Loucy (cell line): ENCODE results near the gene ARHGEF16.

Experiments
- CTCF ChIP-seq: fragments of 200-600 bp; sonication (generic); conservative IDR thresholded peaks from 2 replicates; pipeline ENCODE4 v1.5.1; 2014; ENCODE audit warnings: mild to moderate bottlenecking, antibody characterized with exemption, low read length
- EZH2phosphoT487 ChIP-seq: fragments of 200-600 bp; IDR thresholded peaks from 2 replicates; pipeline ENCODE4 v1.6.1; 2018; ENCODE audit warnings: antibody characterized with exemption, mild to moderate bottlenecking, moderate library complexity, borderline replicate concordance

DNA sequence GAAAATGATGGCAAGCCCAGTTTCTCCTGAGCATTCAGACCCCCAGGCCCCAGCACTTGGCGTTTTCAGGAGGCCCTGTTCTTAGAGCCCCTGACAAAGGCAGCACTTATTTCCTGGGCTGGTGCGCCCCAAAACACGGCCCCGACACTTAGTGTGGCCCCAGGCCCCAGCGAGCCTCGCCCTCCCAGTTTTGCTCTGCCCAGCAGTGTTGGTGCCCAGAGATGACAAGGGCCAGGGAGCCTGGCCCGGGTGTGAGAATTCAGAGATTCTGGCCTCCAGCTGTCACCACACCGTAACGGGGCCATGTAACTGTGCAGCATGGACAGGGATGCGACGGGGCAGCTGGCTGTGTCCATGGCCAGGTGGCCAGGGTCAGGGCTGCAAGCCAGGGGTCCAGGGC, 18.0 kb upstream of the ARHGEF16 start:
- TF ChIP-seq CTCF (no peak), EZH2phosphoT487 (no peak)
